HG02938 (cell line): Measurements from ENCODE around the gene SWI5.
"Not testable (repeated sequence)": the region's sequence is repeated elsewhere in the genome, so short reads cannot be mapped to it uniquely, and the experiment has no call there.

Source experiments
- ATAC-seq: cut with Tn5 transposase; IDR thresholded peaks from one replicate; pipeline ENCODE4 v1.9.1; 2021; ENCODE audit warnings: mild to moderate bottlenecking, moderate library complexity; ENCODE audit not compliant: unreplicated experiment

SWI5 gene

GRCh38 chr9:128276008-128276573 lies at the start of gene SWI5:
Gene SWI5 (plus strand): TSS chr9:128276276.
- peak; percentile 92 for ATAC-seq

GRCh38 chr9:128226412-128226801 lies 49.7 kb upstream of the SWI5 start:
- no peak for ATAC-seq

DNA sequence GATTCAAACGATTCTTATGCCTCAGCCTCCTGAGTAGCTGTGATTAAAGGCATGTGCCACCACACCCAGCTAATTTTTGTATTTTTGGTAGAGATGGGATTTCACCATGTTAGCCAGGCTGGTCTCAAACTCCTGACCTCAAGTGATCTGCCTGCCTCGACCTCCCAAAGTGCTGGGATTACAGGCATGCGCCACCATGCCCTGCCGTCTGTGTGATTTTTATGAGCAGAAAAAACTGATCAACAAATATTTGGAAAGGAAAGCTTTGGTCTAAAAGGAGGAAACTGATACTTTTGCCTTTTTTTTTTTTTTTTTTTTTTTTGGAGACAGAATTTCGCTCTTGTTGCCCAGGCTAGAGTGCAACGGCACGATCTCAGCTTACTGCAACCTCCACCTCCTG lies 45.2 kb upstream of the SWI5 start:
- not testable (repeated sequence) for ATAC-seq

- no peak for ATAC-seq
Measured at GRCh38 chr9:128231638-128232527, 44.2 kb upstream of the SWI5 start.

- ATAC-seq, result no peak
Measured at GRCh38 chr9:128232528-128233428, 43.3 kb upstream of the SWI5 start.

GRCh38 chr9:128233817-128234406 lies 42.2 kb upstream of the SWI5 start:
- no peak for ATAC-seq

- no peak for ATAC-seq
Measured at GRCh38 chr9:128242124-128242523, 34.0 kb upstream of the SWI5 start.

DNA sequence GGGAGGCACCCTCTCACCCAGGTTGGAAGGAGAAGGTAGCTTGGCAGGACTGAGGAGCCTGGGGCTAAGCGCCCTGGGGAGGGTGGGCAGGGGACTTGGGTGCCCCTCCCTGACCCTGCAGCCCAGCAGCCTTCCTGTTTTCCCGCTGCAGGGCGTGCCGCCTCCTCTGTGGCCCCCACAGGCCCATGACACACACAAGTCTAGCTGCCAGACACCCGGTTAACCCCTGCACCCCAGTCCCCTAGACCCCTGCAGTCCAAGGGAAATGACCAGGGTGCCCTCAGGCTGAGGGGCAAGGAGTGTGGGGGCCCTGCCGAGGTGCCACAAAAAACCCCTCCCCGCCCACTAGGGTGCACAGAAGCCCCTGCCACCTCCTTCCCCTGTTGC lies 33.3 kb upstream of the SWI5 start:
- no peak for ATAC-seq

- ATAC-seq, result no peak
Measured at GRCh38 chr9:128243215-128244018, 32.7 kb upstream of the SWI5 start.

GRCh38 chr9:128244091-128244836 lies 31.8 kb upstream of the SWI5 start:
- ATAC-seq, result no peak

- ATAC-seq, result no peak
Measured at GRCh38 chr9:128244837-128245231, 31.2 kb upstream of the SWI5 start.

- ATAC-seq, result no peak
Measured at GRCh38 chr9:128245421-128246151, 30.5 kb upstream of the SWI5 start.

DNA sequence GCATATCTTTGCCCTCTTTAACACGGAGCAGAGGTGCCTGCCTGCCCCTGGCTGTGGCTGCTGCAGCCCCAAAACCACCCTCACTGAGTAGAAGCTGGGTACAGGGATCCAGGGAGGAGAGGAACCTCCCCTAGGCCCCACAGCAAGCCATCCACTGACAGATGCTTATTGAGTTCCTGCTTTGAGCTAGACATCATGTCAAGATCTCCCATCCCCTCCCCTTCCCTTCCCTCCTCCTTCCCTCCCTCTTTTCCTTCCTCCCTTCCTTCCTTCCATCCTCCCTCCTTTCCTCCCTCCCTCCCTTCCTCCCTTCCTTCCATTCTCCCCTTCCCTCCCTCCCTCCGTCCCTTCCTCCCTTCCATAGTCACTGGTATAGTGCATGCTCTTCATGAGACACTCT lies 29.6 kb upstream of the SWI5 start:
- ATAC-seq, result no peak

GRCh38 chr9:128247226-128247803 lies 28.8 kb upstream of the SWI5 start:
- ATAC-seq, result no peak

GRCh38 chr9:128249558-128249907 lies 26.5 kb upstream of the SWI5 start:
- ATAC-seq, result no peak

DNA sequence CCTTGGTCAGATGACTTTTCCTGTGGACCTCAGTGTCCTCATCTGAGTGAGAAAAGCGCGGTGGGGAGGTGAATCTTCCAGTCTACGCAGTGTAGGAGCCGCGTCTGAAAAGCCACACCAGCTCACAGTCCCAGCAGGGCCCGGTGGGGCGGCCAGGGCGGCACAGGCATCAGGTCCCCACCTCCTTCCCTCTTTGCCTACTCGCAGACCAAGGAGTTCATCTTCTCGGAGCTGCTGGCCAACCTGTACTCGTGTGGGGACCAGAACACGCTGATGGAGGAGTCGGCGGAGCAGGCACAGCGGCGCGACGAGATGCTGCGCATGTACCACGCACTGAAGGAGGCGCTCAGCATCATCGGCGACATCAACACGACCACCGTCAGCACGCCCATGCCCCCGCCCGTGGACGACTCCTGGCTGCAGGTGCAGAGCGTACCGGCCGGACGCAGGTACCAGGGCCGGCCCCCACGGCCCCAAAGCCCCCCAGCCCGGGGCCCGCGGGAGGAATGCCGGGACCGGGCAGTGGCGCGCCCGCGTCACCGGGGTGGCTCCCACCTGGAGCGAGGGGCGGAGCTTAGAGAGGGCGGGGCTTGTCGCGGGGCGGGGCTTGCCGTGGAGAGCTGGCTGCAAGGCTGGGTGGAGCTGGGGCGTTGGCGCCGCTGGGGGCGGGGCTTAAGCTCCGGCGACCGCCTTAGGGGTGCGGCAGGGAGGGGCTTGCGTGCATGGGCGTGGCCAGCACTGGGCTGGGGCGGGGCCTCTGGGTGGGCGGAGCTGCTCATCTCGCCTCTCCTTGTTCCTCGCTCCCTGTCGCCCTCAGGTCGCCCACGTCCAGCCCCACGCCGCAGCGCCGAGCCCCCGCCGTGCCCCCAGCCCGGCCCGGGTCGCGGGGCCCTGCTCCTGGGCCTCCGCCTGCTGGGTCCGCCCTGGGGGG lies 25.9 kb upstream of the SWI5 start:
- ATAC-seq, result peak; percentile 73
